ENCODE measurements around the gene LRRC32.

LRRC32 gene

DNA sequence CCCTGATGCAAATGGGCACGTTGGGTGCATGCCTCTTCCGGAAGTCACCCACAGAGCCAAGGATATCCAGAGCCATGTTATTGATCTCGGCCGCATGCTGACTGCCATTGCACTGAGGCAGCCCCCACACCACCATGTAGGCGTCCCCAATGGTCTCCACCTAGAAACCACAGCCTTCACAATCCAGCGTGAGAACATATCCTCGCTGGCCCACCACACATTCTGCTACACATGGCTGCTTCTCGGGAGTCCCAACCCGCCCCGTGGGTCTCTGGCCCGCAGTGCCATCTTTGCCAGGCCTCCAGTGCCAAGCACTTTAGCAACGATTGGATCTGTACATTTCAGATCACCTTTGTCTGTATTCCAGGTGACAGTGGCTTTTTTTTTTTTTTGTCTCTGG lies 26.2 kb upstream of the LRRC32 start:
- POLR2A ChIA-PET = no interaction called here
- CTCF ChIA-PET = interaction anchor here (0.7 kb wide), 1 partner anchor 222 kb away, joined by 3 read pairs; no protein-coding TSS in a partner anchor
- TF ChIP-seq FOXA1 (IDR thresholded peaks at IDR 0.05) = no peak
- TF ChIP-seq, protein P1, sequence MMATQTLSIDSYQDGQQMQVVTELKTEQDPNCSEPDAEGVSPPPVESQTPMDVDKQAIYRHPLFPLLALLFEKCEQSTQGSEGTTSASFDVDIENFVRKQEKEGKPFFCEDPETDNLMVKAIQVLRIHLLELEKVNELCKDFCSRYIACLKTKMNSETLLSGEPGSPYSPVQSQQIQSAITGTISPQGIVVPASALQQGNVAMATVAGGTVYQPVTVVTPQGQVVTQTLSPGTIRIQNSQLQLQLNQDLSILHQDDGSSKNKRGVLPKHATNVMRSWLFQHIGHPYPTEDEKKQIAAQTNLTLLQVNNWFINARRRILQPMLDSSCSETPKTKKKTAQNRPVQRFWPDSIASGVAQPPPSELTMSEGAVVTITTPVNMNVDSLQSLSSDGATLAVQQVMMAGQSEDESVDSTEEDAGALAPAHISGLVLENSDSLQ (IDR thresholded peaks at IDR 0.05) = no peak
- no peak for TF ChIP-seq FOXK2 (IDR thresholded peaks at IDR 0.05)
- TF ChIP-seq NFRKB (IDR thresholded peaks at IDR 0.05) = no peak
- TF ChIP-seq L3MBTL2 (conservative IDR thresholded peaks at IDR 0.05) = no peak
- no peak for TF ChIP-seq ELF4 (IDR thresholded peaks at IDR 0.05)
- TF ChIP-seq SP1 (IDR thresholded peaks at IDR 0.05) = no peak
- no peak for TF ChIP-seq LEF1 (IDR thresholded peaks at IDR 0.05; ENCODE audit: borderline replicate concordance)
- DNase-seq (ENCODE audit: extremely low spot score) = no peak

DNA sequence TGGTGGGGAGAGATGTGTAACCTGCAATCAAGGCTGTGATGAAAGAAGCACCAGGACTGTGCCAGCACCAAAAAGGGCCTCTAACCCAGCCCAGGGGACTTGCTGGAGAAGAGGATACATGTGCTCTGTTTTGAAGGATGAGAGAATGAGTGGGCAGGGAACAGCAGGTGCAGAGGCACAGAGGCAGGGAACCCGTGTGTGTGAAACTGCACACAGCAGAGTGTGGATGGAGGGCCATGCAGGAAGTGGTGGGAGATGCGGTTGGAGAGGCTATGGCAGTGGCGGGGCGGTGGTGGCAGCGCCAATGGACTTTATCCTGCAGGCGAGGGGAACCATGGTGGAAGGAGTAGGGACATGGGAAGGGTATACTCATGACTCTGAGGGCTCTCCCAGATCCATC lies 25.2 kb upstream of the LRRC32 start:
- CTCF ChIA-PET = no interaction called here
- POLR2A ChIA-PET = no interaction called here
- no peak for DNase-seq (ENCODE audit: extremely low spot score)
- TF ChIP-seq ELF4 (IDR thresholded peaks at IDR 0.05) (no peak), ZNF384 (IDR thresholded peaks at IDR 0.05) (no peak), CTBP1 (IDR thresholded peaks at IDR 0.05; ENCODE audit: borderline replicate concordance) (no peak), LEF1 (IDR thresholded peaks at IDR 0.05; ENCODE audit: borderline replicate concordance) (no peak), L3MBTL2 (conservative IDR thresholded peaks at IDR 0.05) (no peak), BHLHE40 (IDR thresholded peaks at IDR 0.05; ENCODE audit: borderline replicate concordance) (no peak)
- TF ChIP-seq, protein P1 (IDR thresholded peaks at IDR 0.05) = no peak

DNA sequence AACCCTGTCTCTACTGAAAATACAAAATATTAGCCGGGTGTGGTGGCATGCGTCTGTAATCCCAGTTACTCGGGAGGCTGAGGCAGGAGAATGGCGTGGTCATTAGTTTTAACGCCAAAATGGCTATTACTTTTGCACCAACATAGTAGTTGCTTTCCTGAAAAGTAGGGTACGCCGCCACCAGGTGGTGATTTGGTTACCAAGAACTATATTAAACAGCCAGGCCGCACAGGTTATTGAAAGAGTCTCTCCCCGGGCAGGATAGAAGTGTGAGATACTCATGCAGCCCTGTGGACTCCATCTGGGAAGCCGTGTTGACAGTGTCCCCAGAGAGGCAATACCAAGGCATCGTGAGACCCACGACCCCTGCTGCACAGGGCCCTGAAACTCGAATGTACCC lies 24.6 kb upstream of the LRRC32 start:
- no peak for TF ChIP-seq SUZ12 (IDR thresholded peaks at IDR 0.05)
- DNase-seq (ENCODE audit: extremely low spot score) = no peak
- ChIA-PET POLR2A (no interaction called here), CTCF (no interaction called here)

DNA sequence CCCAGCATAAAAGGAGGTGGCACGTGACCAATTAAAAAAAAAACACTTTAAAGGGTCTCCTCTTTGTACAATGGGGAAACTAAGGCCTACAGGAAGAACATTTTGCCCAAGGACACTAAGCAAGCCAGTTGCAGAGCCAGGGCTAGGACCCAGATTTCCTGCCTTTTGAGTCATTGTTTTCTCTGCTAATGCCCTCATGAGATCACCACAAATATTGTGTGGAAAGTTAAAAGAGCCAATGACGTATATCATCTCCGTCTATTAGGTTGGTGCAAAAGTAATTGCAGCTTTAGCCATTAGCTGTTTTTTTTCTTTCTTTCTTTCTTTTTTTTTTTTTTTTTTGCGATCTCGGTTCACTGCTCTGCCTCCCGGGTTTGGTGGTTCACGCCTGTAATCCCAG lies 24.1 kb upstream of the LRRC32 start:
- TF ChIP-seq LEF1 (IDR thresholded peaks at IDR 0.05; ENCODE audit: borderline replicate concordance) = no peak
- no peak for TF ChIP-seq L3MBTL2 (conservative IDR thresholded peaks at IDR 0.05)
- no peak for TF ChIP-seq ELF4 (IDR thresholded peaks at IDR 0.05)
- no peak for TF ChIP-seq FOXK2 (IDR thresholded peaks at IDR 0.05)
- no peak for TF ChIP-seq FOXM1 (IDR thresholded peaks at IDR 0.05; ENCODE audit: borderline replicate concordance)
- no peak for TF ChIP-seq TARDBP (IDR thresholded peaks at IDR 0.05)
- TF ChIP-seq BHLHE40 (IDR thresholded peaks at IDR 0.05; ENCODE audit: borderline replicate concordance) = no peak
- TF ChIP-seq NFRKB (IDR thresholded peaks at IDR 0.05) = no peak
- TF ChIP-seq SP1 (IDR thresholded peaks at IDR 0.05) = no peak
- TF ChIP-seq HDGF (IDR thresholded peaks at IDR 0.05; ENCODE audit: borderline replicate concordance) = no peak
- TF ChIP-seq, protein P1 (IDR thresholded peaks at IDR 0.05) = no peak
- no peak for TF ChIP-seq ARNT (IDR thresholded peaks at IDR 0.05)
- TF ChIP-seq CTBP1 (IDR thresholded peaks at IDR 0.05; ENCODE audit: borderline replicate concordance) = no peak
- POLR2A ChIA-PET = no interaction called here
- DNase-seq (ENCODE audit: extremely low spot score) = no peak

DNA sequence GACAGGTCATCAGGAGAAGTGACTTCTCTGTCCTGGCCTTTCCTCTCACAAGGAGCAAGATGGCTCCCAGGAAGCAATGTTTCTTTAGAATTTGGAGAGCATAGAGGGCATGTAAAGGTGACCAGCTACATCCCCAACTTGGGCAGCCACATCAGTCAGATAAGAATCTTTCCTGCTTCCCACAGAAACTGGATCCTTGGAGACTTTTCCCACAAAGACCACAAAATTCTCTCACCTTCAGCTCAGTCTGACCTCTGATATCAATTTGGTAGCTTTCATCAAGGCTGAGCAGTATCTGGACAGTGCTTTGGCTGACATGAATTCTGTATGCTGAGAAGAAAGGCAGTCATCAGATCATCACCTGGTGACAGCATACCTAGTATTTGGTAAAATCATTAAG lies 23.3 kb upstream of the LRRC32 start:
- TF ChIP-seq SUZ12 (IDR thresholded peaks at IDR 0.05) (no peak), L3MBTL2 (conservative IDR thresholded peaks at IDR 0.05) (no peak), CTBP1 (IDR thresholded peaks at IDR 0.05; ENCODE audit: borderline replicate concordance) (no peak), ELF4 (IDR thresholded peaks at IDR 0.05) (no peak)
- POLR2A ChIA-PET = no interaction called here
- CTCF ChIA-PET = no interaction called here
- DNase-seq (ENCODE audit: extremely low spot score) = no peak

More for the DNA sequence above, 24.1 kb upstream of the LRRC32 start:
- CTCF ChIA-PET = interaction anchor here (0.6 kb wide), 1 partner anchor 102 kb away, joined by 6 read pairs; no protein-coding TSS in a partner anchor

DNA sequence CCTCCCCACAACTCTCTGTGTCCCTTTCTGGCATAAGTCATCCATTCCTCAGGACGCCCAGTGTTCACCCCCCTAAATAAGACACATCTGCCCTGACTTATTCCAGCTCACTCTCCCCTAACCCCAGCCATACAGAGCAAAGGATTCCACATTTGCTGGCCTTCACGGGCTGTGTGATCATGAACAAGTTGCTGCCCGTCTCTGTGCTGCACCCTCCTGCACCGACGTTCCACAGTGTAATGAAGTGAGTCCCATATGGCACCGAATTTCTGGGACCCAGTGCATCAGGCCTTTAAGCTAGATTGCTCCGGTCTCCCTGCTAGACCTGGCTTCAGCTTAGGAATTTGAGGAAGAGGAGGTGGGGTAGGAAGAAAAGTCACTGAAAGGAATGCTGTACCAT lies 22.4 kb upstream of the LRRC32 start:
- POLR2A ChIA-PET = no interaction called here
- CTCF ChIA-PET = no interaction called here
- no peak for DNase-seq (ENCODE audit: extremely low spot score)
- no peak for TF ChIP-seq L3MBTL2 (conservative IDR thresholded peaks at IDR 0.05)

GRCh38 chr11:76691655-76692054 lies 21.1 kb upstream of the LRRC32 start:
- ChIA-PET POLR2A (no interaction called here), CTCF (no interaction called here)
- no peak for TF ChIP-seq SP1 (IDR thresholded peaks at IDR 0.05)
- no peak for TF ChIP-seq ARNT (IDR thresholded peaks at IDR 0.05)
- no peak for TF ChIP-seq BHLHE40 (IDR thresholded peaks at IDR 0.05; ENCODE audit: borderline replicate concordance)
- TF ChIP-seq SUZ12 (IDR thresholded peaks at IDR 0.05) = no peak
- no peak for TF ChIP-seq FOXA1 (IDR thresholded peaks at IDR 0.05)
- no peak for TF ChIP-seq FOXM1 (IDR thresholded peaks at IDR 0.05; ENCODE audit: borderline replicate concordance)
- no peak for DNase-seq (ENCODE audit: extremely low spot score)

- CTCF ChIA-PET = no interaction called here
- DNase-seq (ENCODE audit: extremely low spot score) = no peak
- POLR2A ChIA-PET = no interaction called here
- TF ChIP-seq SUZ12 (IDR thresholded peaks at IDR 0.05) (no peak), BHLHE40 (IDR thresholded peaks at IDR 0.05; ENCODE audit: borderline replicate concordance) (no peak), ELF4 (IDR thresholded peaks at IDR 0.05) (no peak), ARNT (IDR thresholded peaks at IDR 0.05) (no peak), CTBP1 (IDR thresholded peaks at IDR 0.05; ENCODE audit: borderline replicate concordance) (no peak)
Measured at GRCh38 chr11:76690736-76691135, 20.2 kb upstream of the LRRC32 start.

Measured in HEK293T (cell line).